GM18873 (cell line): ENCODE results near the gene ATP6V0A4.

Experiments used
- ATAC-seq: cut with Tn5 transposase; IDR thresholded peaks from one replicate; pipeline ENCODE4 v1.9.1; 2021; ENCODE audit warnings: mild to moderate bottlenecking, moderate library complexity, moderate number of reproducible peaks; ENCODE audit not compliant: unreplicated experiment, low FRiP score

The ATP6V0A4 gene

DNA sequence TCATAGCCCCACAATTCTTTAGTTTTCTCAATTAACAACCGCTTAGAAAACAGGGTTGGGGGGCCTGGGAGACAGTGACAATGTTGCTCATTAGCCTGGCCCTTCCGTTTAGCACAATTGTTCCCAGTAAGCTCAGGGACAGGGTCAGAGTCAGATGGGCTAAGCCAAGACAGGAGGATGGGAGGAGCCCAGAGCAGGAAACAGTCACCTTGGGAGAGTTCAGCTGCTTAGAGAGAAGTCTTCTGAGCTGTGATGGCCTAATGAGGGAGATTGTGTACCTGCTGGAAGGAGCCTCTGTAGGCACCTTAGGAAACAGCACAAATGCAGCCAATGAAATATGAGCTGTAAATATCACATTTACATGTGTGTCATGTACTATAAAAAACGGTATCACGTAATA lies 132.7 kb downstream of the ATP6V0A4 start:
- ATAC-seq = no peak

- no peak for ATAC-seq
These were observed 134.0 kb downstream of the ATP6V0A4 start for GRCh38 chr7:138663725-138664710.

GRCh38 chr7:138662991-138663320 lies 135.0 kb downstream of the ATP6V0A4 start:
- no peak for ATAC-seq

DNA sequence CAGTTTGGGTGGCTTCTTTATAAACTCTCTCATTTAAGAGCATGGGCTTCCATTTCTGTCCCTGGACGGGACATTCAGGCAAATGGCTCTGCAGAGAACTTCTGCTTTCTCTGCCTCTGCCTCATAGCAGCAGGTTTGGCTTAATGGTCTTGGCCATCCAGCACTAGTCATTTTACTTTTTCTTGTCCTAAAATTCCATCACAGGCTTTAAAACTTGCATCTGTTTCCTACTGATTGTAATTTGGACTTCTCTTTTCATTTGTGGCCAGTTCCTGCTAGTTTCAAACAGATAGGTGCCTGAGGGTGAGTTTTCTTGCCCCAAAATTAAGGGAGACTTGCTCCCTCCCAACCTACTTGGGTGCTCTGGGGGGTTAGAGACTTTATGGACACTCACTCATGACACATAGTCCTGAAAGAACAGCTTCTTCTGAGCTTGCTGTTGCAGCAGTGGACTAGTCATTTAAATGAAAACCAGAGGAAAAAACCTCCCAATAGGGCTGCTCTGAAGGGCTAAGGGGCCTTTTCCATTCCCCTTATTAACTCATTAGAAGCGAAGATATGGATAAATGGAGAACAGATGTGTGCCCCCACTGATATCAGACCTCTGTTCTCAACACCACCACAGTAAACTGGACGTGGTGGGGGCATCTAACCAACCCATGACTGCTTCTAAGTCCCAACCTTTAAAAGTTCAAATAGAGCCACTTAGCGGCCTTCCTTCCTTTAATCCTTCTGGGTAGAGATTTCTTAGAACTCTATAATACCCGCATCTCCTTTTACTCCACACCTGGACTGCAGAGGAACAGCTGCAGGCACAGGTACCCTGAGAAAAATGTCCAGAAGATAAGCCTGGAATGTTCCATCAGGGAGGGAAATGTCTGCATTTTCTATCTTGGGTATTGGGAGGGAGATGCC lies 135.7 kb downstream of the ATP6V0A4 start:
- no peak for ATAC-seq

GRCh38 chr7:138661069-138661635 lies 136.8 kb downstream of the ATP6V0A4 start:
- ATAC-seq = no peak

DNA sequence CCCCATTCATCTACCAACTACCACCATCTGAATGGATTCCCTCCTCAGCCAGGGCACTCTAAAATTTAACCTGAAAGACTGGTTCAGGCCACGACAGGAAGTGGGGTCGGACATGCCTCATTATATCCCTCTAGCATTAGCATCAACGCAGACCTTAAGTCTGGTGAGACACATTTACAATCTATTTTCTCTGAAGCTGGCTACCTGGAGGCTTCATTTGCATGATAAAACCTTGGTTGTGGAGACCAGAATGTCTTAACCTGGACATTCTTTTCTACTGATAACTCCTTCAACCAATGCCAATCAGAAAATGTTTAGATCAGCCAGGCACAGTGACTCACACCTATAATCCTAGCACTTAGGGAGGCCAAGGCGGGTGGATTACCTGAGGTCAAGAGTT lies 139.1 kb downstream of the ATP6V0A4 start:
- no peak for ATAC-seq

DNA sequence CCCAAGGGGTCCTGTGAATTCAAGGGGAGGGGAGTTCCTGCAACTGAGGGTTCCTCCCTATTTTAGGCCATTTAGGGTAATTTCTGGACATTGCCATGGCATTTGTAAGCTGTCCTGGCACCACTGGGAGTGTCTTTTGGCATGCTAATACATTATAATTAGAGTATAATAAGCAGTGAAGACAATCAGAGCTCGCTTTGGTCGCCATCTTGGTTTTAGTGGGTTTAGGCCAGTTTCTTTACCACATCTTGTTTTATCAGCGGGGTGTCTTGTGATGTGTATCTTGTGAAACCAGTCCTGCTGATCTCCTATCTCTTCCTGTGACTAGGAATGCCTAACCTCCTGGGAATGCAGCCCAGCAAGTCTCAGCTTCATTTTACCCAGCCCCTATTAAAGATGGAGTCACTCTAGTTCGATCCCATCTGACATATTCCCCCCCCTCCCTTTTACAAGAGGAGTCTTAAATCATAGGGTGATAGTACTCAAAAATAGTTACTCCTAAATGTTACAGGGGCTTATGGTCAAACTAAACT lies 140.1 kb downstream of the ATP6V0A4 start:
- ATAC-seq = no peak

DNA sequence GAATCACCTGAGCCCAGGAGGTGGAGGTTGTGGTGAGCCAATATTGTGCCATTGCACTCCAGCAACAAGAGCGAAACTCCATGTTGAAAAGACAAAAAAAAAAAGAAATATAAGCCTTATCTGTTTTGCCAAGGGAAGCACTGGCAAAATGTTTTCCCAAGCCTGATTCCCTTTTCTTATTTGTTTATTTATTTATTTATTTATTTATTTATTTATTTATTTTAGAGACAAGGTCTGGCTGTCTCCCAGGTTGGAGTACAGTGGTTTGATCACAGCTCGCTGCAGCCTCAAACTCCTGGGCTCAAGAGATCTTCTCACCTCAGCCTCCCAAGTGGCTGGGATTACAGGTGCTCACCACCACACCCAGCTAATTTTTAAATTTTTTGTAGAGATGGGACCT lies 141.0 kb downstream of the ATP6V0A4 start:
- no peak for ATAC-seq
